GM19023 (cell line): ENCODE data around the gene RDH8.
"Not testable (repeated sequence)": the region's sequence is repeated elsewhere in the genome, so short reads cannot be mapped to it uniquely, and the experiment has no call there.

ENCODE experiments used
- ATAC-seq: cut with Tn5 transposase; IDR thresholded peaks from one replicate; pipeline ENCODE4 v1.9.1; 2021; ENCODE audit warnings: mild to moderate bottlenecking, moderate library complexity; ENCODE audit not compliant: unreplicated experiment

The RDH8 gene

GRCh38 chr19:10004617-10005016 is 8.7 kb upstream of the RDH8 start:
- no peak for ATAC-seq

GRCh38 chr19:10005632-10006334 is 7.5 kb upstream of the RDH8 start:
- no peak for ATAC-seq

- no peak for ATAC-seq
Observed at GRCh38 chr19:10006335-10006708, 7.0 kb upstream of the RDH8 start.

GRCh38 chr19:10006752-10007323 is 6.4 kb upstream of the RDH8 start:
- ATAC-seq: no peak

GRCh38 chr19:10007371-10008183 is 5.7 kb upstream of the RDH8 start:
- ATAC-seq: no peak

- no peak for ATAC-seq
Observed at GRCh38 chr19:10008184-10008765, 5.0 kb upstream of the RDH8 start.

- no peak for ATAC-seq
Observed at GRCh38 chr19:10009714-10010224, 3.5 kb upstream of the RDH8 start.

GRCh38 chr19:10010247-10010691 is 3.0 kb upstream of the RDH8 start, which contains the start of gene COL5A3:
COL5A3 (minus strand) TSS chr19:10010504; CDS start chr19:10010385, 119 bp downstream.
- ATAC-seq: no peak

GRCh38 chr19:10010939-10011338 is 2.3 kb upstream of the RDH8 start:
- ATAC-seq: no peak

GRCh38 chr19:10011974-10012373 is 1.3 kb upstream of the RDH8 start:
- no peak for ATAC-seq

- no peak for ATAC-seq
Observed at GRCh38 chr19:10013834-10014618, 743 bp downstream of the RDH8 start.

- ATAC-seq: no peak
Observed at GRCh38 chr19:10018263-10018662, 5.0 kb downstream of the RDH8 start.

- ATAC-seq: no peak
Observed at GRCh38 chr19:10018786-10019185, 5.5 kb downstream of the RDH8 start.

GRCh38 chr19:10019246-10019645 is 6.0 kb downstream of the RDH8 start:
- no peak for ATAC-seq

- ATAC-seq: no peak
Observed at GRCh38 chr19:10020851-10021250, 7.6 kb downstream of the RDH8 start.

- no peak for ATAC-seq
Observed at GRCh38 chr19:10021446-10021845, 8.2 kb downstream of the RDH8 start.

GRCh38 chr19:10021863-10022262 is 8.6 kb downstream of the RDH8 start:
- no peak for ATAC-seq

- ATAC-seq: not testable (repeated sequence)
Observed at GRCh38 chr19:10023096-10023495, 9.8 kb downstream of the RDH8 start.

- ATAC-seq: no peak
Observed at GRCh38 chr19:10026744-10027143, 13.5 kb downstream of the RDH8 start.
